Ammon's horn (tissue), 1 donor: ENCODE data around the gene TPP2.

ENCODE experiments used
- DNase-seq: peaks from one replicate; pipeline ENCODE4 v3.0.0-alpha.2; 2016; ENCODE audit warnings: low spot score

TPP2 gene

DNA sequence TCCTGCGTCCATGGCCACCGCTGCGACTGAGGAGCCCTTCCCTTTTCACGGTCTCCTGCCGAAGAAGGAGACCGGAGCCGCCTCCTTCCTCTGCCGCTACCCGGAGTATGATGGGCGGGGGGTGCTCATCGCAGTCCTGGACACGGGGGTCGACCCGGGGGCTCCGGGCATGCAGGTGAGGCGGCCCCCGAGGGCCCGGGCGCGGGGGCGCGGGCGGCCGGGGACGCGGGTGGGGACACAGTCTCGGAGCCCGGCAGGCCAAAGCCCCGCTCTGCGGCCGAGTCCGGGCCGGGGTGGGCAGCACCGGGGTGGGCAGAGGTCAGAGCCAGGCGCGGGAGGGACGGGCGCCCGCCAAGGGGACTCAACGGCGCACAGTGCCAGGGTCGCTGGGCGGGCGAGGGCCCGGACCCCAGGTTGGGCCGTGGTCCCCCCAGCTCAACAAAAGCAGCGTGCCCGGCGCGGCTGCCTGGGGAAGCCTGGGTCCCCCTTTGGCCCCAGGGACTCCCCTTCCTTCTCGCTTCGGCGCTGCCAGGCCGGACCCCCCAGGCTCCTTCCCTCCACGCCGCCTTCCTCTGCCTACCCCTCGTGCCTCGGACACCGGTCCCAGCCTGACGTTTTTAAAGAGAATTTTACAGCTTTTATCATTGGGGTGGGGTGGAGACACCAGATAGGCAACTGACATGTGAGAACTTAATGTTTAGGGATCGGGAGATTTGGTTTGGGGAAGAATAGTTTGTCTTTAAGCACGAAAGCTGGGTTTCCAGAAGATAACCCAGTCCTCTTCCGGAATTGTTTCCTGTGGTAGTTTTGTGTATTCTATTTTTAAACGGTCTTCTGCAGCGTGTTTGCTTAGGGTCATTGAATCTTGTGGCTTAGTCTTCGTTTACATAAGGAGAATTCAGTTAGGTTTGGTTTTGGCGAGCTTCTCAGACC lies 509 bp downstream of the TPP2 start:
- no peak for DNase-seq

GRCh38 chr13:102598061-102598460 lies 1.3 kb downstream of the TPP2 start:
- no peak for DNase-seq

DNA sequence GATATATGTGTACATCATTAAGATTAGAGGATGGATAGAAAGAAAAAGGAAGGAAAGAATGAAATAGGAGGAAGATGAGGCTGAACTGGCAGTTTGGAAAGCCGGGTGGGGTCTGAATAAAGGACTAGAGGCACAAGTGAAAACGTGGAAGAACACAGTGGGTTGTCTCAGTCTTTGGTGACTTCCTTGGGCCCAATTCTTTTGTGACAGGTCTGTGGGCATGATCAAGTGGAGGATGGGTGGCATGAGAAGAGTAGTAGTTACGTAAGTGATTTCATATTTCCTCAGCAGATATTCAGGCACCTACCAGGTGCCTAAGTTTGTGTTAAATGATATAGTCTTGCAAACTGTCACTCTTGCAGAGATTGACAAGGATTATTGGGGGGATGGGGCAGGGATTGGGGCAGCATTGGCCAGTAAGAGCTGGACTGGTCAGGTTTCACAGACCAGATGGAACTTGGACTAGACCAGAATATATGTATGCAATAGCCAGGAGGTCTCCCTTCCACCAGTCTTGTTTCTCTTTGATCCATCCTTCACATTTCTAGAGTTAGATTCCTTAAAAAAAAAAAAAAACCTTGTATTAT lies 2.7 kb downstream of the TPP2 start:
- no peak for DNase-seq

GRCh38 chr13:102606537-102607309 lies 9.9 kb downstream of the TPP2 start:
- no peak for DNase-seq

DNA sequence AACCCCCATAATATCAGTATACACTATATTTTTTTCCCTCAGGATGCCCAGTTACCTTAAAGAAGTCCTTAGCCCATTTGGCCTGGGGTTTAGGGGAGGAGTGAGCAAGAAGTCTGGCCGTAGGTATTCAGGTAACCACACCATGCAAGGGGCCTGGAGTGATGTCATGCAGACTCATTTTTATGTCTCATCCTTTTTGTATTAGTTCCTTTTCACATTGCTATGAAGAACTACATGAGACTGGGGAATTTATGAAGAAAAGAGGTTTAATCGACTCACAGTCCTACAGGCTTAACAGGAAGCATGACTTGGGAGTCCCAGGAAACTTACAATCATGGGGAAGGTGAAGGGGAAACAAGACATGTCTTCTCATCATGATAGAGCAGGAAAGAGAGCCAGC lies 12.2 kb downstream of the TPP2 start:
- DNase-seq = no peak

DNA sequence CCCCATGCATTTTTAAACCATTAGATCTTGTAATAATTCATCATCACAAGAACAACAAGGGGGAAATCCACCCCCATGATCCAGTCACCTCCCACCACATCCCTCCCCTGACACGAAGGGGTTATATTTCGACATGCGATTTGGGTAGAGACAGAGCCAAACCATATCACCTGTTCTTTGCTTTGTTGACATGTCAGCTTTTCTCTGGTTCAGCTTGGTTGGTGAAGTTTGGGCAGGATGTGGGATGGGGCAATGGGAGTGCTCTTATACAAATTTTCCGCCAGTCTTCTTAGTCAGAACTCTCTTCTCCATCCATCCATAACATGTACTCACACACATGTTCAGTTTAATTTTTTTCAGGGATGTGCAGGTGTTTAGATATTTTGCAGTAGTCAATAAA lies 12.9 kb downstream of the TPP2 start:
- no peak for DNase-seq

DNA sequence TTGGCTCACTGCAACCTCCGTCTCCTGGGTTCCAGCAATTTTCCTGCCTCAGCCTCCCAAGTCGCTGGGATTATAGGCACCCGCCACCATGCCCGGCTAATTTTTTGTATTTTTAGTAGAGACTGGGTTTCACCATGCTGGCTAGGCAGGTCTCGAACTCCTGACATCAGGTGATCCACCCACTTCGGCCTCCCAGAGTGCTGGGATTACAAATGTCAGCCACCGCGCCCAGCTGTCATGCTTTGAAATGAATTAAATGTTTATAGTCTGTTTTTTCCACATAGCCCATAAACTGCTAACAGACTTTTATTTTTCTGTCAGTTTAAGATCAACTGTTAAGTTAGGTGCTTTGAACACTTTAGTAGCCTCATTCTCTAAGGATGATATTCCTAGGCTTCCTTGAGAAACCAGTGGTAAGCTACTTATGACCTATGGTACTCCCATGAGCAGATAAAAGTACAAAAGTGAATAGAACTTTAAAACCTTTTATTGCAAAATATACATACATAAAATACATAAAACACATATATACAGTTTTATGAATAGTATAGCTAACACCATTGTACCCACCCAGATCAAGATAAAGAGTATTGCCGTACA lies 13.6 kb downstream of the TPP2 start:
- no peak for DNase-seq

GRCh38 chr13:102617697-102618350 lies 21.0 kb downstream of the TPP2 start:
- no peak for DNase-seq

- DNase-seq = peak; percentile 26
Observed at GRCh38 chr13:102620516-102620915, 23.7 kb downstream of the TPP2 start.

DNA sequence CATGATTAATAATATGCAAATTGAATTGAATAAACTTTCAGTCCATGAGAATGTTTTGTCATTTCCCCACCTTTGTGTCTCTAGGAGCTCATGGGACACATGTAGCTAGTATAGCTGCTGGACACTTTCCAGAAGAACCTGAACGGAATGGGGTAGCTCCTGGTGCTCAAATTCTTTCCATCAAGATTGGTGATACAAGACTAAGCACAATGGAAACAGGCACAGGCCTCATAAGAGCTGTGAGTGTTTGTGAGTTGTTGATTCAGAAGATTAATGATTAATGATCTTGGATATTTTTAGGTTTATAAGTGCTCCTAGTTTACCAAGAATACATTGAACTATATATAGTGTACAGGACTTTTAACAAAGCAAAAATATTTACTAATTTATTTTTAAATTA lies 30.1 kb downstream of the TPP2 start:
- DNase-seq = no peak

DNA sequence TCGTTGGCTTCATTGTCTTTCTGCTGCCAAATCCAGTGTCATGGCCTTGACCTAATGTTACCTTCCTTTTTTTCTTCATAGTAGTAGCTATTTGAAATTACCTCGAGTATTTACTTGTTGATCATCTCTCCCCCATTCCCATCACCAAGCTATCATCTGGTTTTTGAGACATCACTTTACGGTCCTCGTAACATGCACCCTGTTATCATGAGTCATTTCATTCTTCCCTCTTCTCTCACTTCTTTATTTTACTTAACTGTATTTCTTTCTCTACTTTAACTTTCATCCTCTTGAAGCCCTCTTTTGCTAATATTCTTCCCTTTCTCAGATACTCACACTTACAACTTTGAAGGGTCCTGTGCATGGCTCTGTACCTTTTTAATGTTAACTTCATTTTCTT lies 31.8 kb downstream of the TPP2 start:
- DNase-seq = no peak

DNA sequence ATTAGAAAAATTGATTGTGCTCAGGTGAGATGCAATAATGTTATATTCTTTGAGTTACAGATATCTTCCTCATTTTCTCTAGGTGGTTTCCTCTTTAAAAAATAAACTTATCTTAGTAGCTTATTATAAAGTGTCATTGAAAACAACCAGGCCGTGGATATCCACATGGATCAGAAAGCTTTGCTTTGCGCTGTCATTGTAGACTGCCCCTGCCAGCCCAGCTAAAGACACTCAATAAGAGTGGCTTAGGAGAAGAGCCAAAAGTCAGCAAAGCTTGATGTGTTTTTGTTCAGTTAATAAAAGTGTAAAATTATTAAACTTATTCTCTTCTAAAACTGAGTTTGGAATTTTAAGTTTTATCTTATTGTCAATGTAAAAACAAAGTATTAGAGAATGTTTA lies 34.4 kb downstream of the TPP2 start:
- no peak for DNase-seq

DNA sequence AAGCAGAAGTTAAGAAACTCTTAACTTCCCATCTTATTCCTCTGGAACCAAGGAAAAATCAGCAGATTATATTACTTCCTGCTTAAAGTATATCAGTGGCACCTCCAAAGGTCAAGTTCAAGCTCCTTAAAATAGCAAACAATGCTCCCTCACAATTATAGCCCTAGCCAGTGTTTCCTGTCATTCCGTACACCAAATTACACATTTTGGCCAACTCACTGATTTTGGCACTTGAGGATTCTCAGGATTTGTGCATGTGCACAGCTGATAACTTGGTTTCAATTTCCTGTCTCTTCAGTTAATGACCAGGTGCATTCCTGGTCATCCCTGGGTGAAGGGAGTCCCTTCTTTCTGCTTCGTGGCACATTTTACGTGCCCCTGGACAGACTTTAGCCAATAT lies 42.0 kb downstream of the TPP2 start:
- no peak for DNase-seq

DNA sequence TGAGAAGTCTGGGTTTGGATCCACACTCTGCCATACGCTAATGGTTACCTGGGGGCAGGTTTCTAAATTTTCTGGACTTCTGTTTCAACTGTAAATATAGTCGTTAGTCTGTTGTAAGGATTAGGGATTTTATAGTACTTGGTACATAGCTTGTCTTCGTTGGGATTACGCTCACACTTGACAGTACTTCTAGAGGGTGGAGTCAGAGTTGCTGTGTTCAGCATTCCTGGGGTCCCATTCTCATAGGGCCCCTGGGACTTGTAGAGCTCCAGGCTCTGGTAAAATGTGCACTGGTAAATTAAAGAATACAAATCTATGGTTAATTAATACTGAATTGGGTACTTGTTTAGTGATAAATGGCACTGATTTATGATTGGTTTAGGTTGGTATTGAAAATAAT lies 45.2 kb downstream of the TPP2 start:
- DNase-seq = no peak

DNA sequence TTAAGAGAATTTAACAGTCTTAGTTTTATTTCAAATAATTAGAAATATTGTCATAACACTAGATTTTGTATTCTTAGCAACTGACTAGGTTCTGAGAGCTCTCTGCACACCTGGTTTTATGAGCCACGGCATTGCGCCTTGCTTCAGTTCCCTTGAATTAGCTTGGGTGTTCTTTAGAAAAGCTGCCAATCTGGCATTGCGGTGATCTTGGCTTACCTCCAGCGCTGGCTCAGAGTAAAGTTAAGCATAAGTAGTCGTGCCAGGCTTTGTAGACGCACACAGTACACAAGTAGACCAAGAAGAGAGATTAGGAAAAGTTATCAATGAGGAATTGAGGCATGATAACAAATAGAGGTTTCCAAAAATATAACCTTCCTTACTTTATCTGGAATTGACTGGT lies 45.7 kb downstream of the TPP2 start:
- peak; percentile 58 for DNase-seq

GRCh38 chr13:102643656-102644055 lies 46.9 kb downstream of the TPP2 start:
- DNase-seq = no peak

DNA sequence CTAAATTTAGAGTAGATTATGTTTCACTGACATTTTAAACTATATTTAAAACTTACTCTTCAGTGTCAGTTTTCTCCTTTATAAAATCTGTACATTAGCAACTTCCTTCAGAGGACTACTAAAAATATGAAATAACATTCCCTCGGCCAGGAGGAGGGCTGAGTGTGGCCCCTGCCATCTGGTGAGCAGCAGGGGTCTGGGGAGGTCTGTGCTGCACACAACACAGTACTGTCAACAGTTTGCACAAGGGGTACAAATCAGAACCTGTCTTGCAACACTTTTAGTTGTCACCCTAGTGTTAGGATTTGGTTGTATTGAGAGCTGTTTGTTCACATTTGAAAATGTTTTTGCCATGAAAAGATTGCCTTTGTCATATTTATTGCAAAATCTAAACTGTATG lies 48.9 kb downstream of the TPP2 start:
- DNase-seq = no peak

- DNase-seq = no peak
Observed at GRCh38 chr13:102648046-102648445, 51.3 kb downstream of the TPP2 start.

DNA sequence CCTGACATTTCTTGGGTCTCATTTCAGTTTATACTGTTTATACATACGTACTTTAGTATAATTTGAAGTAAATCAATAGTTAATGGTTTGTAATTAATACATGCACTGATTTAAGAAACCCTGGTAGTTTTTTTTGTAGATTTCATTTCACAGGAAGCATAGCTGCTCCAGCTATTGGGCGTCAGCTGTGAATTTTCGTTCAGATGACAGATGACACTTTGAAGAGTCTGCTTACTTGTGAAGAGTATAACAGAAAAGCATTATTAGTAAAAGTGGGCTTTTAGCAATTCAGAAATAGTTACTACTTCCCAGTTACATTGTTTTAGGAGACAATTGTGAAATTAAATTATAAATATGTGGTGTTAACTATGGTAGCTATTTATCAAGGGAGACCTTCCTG lies 53.7 kb downstream of the TPP2 start:
- no peak for DNase-seq

DNA sequence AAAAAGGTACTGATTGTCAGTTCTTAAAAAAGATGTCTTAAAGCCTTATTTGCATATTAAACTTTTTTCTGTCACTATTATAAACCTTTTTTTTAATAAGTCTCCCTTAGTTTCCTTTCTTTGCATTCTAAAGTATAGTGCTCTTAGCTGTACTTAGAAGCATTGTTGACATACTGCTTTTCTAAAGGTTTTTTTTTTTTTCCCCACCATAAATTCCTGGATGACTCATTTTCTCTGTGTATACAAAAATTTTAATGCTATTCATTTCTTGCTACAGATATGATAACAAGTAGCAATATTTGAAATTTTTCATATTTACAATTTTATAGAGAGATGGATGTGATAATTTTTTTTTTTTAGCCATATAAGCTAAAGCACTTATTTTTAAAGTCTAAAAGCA lies 54.6 kb downstream of the TPP2 start:
- no peak for DNase-seq

- no peak for DNase-seq
Observed at GRCh38 chr13:102651892-102652291, 55.1 kb downstream of the TPP2 start.

GRCh38 chr13:102654756-102655155 lies 58.0 kb downstream of the TPP2 start:
- DNase-seq = no peak
